Type B pancreatic cell (in vitro differentiated cells): ENCODE measurements around the gene UBE2L3. TPM values are rescaled to one million over a fixed set of nuclear protein-coding genes. Genes with fewer than 3 reads are reported as not detected.
"Not testable (repeated sequence)": the region's sequence is repeated elsewhere in the genome, so short reads cannot be mapped to it uniquely, and the experiment has no call there.

Experiments used
- DNase-seq: peaks from one replicate; pipeline ENCODE4 v3.0.0; 2021; ENCODE audit warnings: mixed read lengths; ENCODE audit not compliant: unreplicated experiment; ENCODE audit errors: extremely low spot score
- H3K27ac Mint-ChIP-seq: 2 replicates; pipeline ENCODE4 v1.8.0; 2021; ENCODE audit warnings: mild to moderate bottlenecking, mixed read lengths
- H3K27me3 Mint-ChIP-seq: 2 replicates; pipeline ENCODE4 v1.8.0; 2021; ENCODE audit warnings: mixed read lengths
- H3K36me3 Mint-ChIP-seq: 2 replicates; pipeline ENCODE4 v1.8.0; 2021; ENCODE audit warnings: mixed read lengths
- H3K4me1 Mint-ChIP-seq: one replicate; pipeline ENCODE4 v1.8.0; 2021; ENCODE audit warnings: mixed read lengths; ENCODE audit not compliant: unreplicated experiment
- H3K4me3 Mint-ChIP-seq: 2 replicates; pipeline ENCODE4 v1.8.0; 2021; ENCODE audit warnings: mild to moderate bottlenecking, mixed read lengths
- H3K9me3 Mint-ChIP-seq: 2 replicates; pipeline ENCODE4 v1.8.0; 2021; ENCODE audit warnings: mixed read lengths
- CTCF ChIP-seq: fragments of 200-600 bp; sonication (generic); conservative IDR thresholded peaks from 2 replicates; pipeline ENCODE4 v1.5.0; 2021; ENCODE audit warnings: antibody characterized with exemption, mild to moderate bottlenecking
- total RNA-seq: library from RNA; stranded (reverse); gene quantifications from 2 replicates; pipeline ENCODE4 v1.2.1, GENCODE V29; 2021; ENCODE audit warnings: low replicate concordance

Gene UBE2L3
- total RNA-seq, 1 donor from 2014 or later, result 63.1 TPM

- DNase-seq, result no peak
- Mint-ChIP-seq H3K4me3 (no peak overlapping the region), H3K27ac (no peak overlapping the region), H3K9me3 (no peaks in the 10 kb centered on the region), H3K36me3 (no peaks in the 10 kb centered on the region), H3K4me1 (no peaks in the 10 kb centered on the region), H3K27me3 (no peaks in the 10 kb centered on the region)
- no peak for TF ChIP-seq CTCF
Observed at GRCh38 chr22:21634081-21634480, 66.6 kb downstream of the UBE2L3 start.

- Mint-ChIP-seq H3K9me3 (no peaks in the 10 kb centered on the region), H3K4me3 (no peak overlapping the region), H3K27me3 (no peaks in the 10 kb centered on the region), H3K36me3 (no peaks in the 10 kb centered on the region), H3K27ac (no peak overlapping the region), H3K4me1 (no peaks in the 10 kb centered on the region)
- no peak for TF ChIP-seq CTCF
- DNase-seq, result no peak
Observed at GRCh38 chr22:21634844-21635243, 67.3 kb downstream of the UBE2L3 start.

GRCh38 chr22:21635771-21636510 is 68.4 kb downstream of the UBE2L3 start:
- no peak for DNase-seq
- Mint-ChIP-seq H3K27ac (no peak overlapping the region), H3K36me3 (no peaks in the 10 kb centered on the region), H3K4me3 (no peak overlapping the region), H3K9me3 (no peaks in the 10 kb centered on the region), H3K27me3 (no peaks in the 10 kb centered on the region), H3K4me1 (peaks cover 3% of the 10 kb centered on the region)
- no peak for TF ChIP-seq CTCF

- no peak overlapping the region for H3K4me3 Mint-ChIP-seq
Observed at GRCh38 chr22:21636629-21637218, 69.2 kb downstream of the UBE2L3 start.

GRCh38 chr22:21637450-21637849 is 69.9 kb downstream of the UBE2L3 start:
- not testable (repeated sequence) for H3K36me3 Mint-ChIP-seq, H3K4me1 Mint-ChIP-seq, H3K27me3 Mint-ChIP-seq, H3K4me3 Mint-ChIP-seq, H3K27ac Mint-ChIP-seq, H3K9me3 Mint-ChIP-seq, DNase-seq

More at GRCh38 chr22:21636629-21637218, 69.2 kb downstream of the UBE2L3 start:
- no peaks in the 10 kb centered on the region for H3K36me3 Mint-ChIP-seq
- H3K4me1 Mint-ChIP-seq, result peaks cover 9% of the 10 kb centered on the region
- no peaks in the 10 kb centered on the region for H3K9me3 Mint-ChIP-seq
- H3K27me3 Mint-ChIP-seq, result no peaks in the 10 kb centered on the region
- no peak for DNase-seq
- no peak overlapping the region for H3K27ac Mint-ChIP-seq
- no peak for TF ChIP-seq CTCF

- Mint-ChIP-seq H3K36me3 (peaks cover 8% of the 10 kb centered on the region), H3K4me3 (no peak overlapping the region), H3K27ac (no peak overlapping the region), H3K27me3 (no peaks in the 10 kb centered on the region), H3K9me3 (no peaks in the 10 kb centered on the region), H3K4me1 (peaks cover 19% of the 10 kb centered on the region)
- no peak for DNase-seq
- TF ChIP-seq CTCF, result no peak
Observed at GRCh38 chr22:21639359-21639758, 71.8 kb downstream of the UBE2L3 start.
